ENCODE data around the gene CSE1L.
"Not testable (repeated sequence)": the region's sequence is repeated elsewhere in the genome, so short reads cannot be mapped to it uniquely, and the experiment has no call there.

The CSE1L gene

GRCh38 chr20:49122920-49123319, 76.8 kb downstream of the CSE1L start:
- no peak for DNase-seq (ENCODE audit: extremely low read depth in 1 of 2, low read depth in 1 of 2)

GRCh38 chr20:49123982-49124381, 77.9 kb downstream of the CSE1L start:
- no peak for DNase-seq (ENCODE audit: extremely low read depth in 1 of 2, low read depth in 1 of 2)

- no peak for DNase-seq (ENCODE audit: extremely low read depth in 1 of 2, low read depth in 1 of 2)
Measured at GRCh38 chr20:49132995-49133478, 86.9 kb downstream of the CSE1L start.

GRCh38 chr20:49133571-49133970, 87.5 kb downstream of the CSE1L start:
- DNase-seq (ENCODE audit: extremely low read depth in 1 of 2, low read depth in 1 of 2), result no peak

GRCh38 chr20:49134797-49135196, 88.7 kb downstream of the CSE1L start:
- DNase-seq (ENCODE audit: extremely low read depth in 1 of 2, low read depth in 1 of 2), result not testable (repeated sequence)

- DNase-seq (ENCODE audit: extremely low read depth in 1 of 2, low read depth in 1 of 2), result no peak
Measured at GRCh38 chr20:49136817-49137571, 90.9 kb downstream of the CSE1L start.

GRCh38 chr20:49138431-49138830, 92.3 kb downstream of the CSE1L start:
- DNase-seq (ENCODE audit: extremely low read depth in 1 of 2, low read depth in 1 of 2), result no peak

- no peak for DNase-seq (ENCODE audit: extremely low read depth in 1 of 2, low read depth in 1 of 2)
Measured at GRCh38 chr20:49140411-49140810, 94.3 kb downstream of the CSE1L start.

GRCh38 chr20:49140834-49141233, 94.7 kb downstream of the CSE1L start:
- DNase-seq (ENCODE audit: extremely low read depth in 1 of 2, low read depth in 1 of 2), result no peak

Measured in stimulated activated CD8-positive, alpha-beta memory T cell treated with anti-CD3 and anti-CD28 coated beads, Interleukin-7, amount 100 ng/mL, for 48 hours (primary cell).